Measurements from ENCODE around the gene VPS29. TPM values are rescaled to one million over a fixed set of nuclear protein-coding genes. Genes with fewer than 3 reads are reported as not detected.

Gene VPS29
- total and polyA plus RNA-seq, 9 of the 15 experiments (the other 6 are each of a cell fraction or from before 2014, with no cell fraction given), result 85.8 to 638 (median 272) TPM

GRCh38 chr12:110501752-110502738 lies at the start of gene VPS29, which contains the start of gene RAD9B (continued):
- TF ChIP-seq THRB (CRISPR knock-in tag; conservative IDR thresholded peaks at IDR 0.05) (peak; percentile 88; the same call in 1 of the 2 replicates), DDX20 (tag; IDR thresholded peaks at IDR 0.05; ENCODE audit: low read depth) (peak; percentile 78), MTA2 (IDR thresholded peaks at IDR 0.05; ENCODE audit: low read depth) (no peak), CBX1 (IDR thresholded peaks at IDR 0.05; ENCODE audit: low read depth) (peak; percentile 41; the same call in 1 of the 2 replicates), HDAC1 (IDR thresholded peaks at IDR 0.05) (peak in 1 of 2 experiments; percentile 68; a peak in 2 of 4 replicates), DPF2 (IDR thresholded peaks at IDR 0.05) (peak; percentile 55; the same call in 1 of the 2 replicates), SMAD2 (IDR thresholded peaks at IDR 0.05; ENCODE audit: low read depth, low read length) (no peak), FOXK2 (conservative IDR thresholded peaks at IDR 0.05 in 1 of 2, IDR thresholded peaks at IDR 0.05 in 1 of 2; ENCODE audit: low read depth in 2 of 2) (peak in 1 of 2 experiments; percentile 67; a peak in 1 of 4 replicates), NFIX (CRISPR knock-in tag; IDR thresholded peaks at IDR 0.05; ENCODE audit: low read depth) (no peak), IRF9 (tag; IDR thresholded peaks at IDR 0.05) (peak; percentile 93), CBX8 (IDR thresholded peaks at IDR 0.05; ENCODE audit: borderline replicate concordance, extremely low read depth, low read depth, low read length, poor library complexity, severe bottlenecking) (no peak), FOXA1 (IDR thresholded peaks at IDR 0.05; ENCODE audit: borderline replicate concordance) (no peak), PYGO2 (tag; IDR thresholded peaks at IDR 0.05) (peak; percentile 79), GTF3C2 (IDR thresholded peaks at IDR 0.05; ENCODE audit: borderline replicate concordance, extremely low read depth, insufficient read length) (no peak), KDM5B (IDR thresholded peaks at IDR 0.05; ENCODE audit: insufficient replicate concordance, low read depth, low read length) (peak; percentile 95), ZNF212 (CRISPR knock-in tag; IDR thresholded peaks at IDR 0.05) (no peak), FOXA3 (CRISPR knock-in tag; conservative IDR thresholded peaks at IDR 0.05 in 1 of 2, IDR thresholded peaks at IDR 0.05 in 1 of 2) (peak in 1 of 2 experiments; percentile 88; a peak in 1 of 4 replicates), LCOR (CRISPR knock-in tag; IDR thresholded peaks at IDR 0.05) (peak; percentile 100), CSDE1 (IDR thresholded peaks at IDR 0.05) (no peak)

All from K562 (cell line).